WTC11 (cell line): ENCODE results near the gene DHX8. TPM values are rescaled to one million over a fixed set of nuclear protein-coding genes. Genes with fewer than 3 reads are reported as not detected.

Source experiments
- ATAC-seq: fragments of 200-7000 bp; cut with Tn5 transposase; 2 replicates; pipeline ENCODE4 v1.10.0; 2021; ENCODE audit warnings: mild to moderate bottlenecking, moderate library complexity
- CTCF ChIA-PET: fragments of 300-600 bp; sonication (Branson Sonifier 250); formaldehyde crosslinking; loops from one replicate; lab custom pipeline; 2021; ENCODE audit warnings: antibody characterized with exemption; lab: Charles Lee
- POLR2A ChIA-PET: fragments of 350-600 bp; sonication (Branson Sonifier 250); formaldehyde crosslinking; loops from one replicate; lab custom pipeline; 2021; ENCODE audit warnings: antibody characterized with exemption; lab: Charles Lee
- DNase-seq: peaks from one replicate; pipeline ENCODE4 v3.0.0; 2021; ENCODE audit warnings: low spot score
- H3K27ac Mint-ChIP-seq: 2 replicates; pipeline ENCODE4 v1.8.0; 2021; ENCODE audit warnings: mixed read lengths
- H3K27me3 Mint-ChIP-seq: 2 replicates; pipeline ENCODE4 v1.8.0; 2021; ENCODE audit warnings: low read depth, mild to moderate bottlenecking, moderate library complexity, mixed read lengths
- H3K36me3 Mint-ChIP-seq: 2 replicates; pipeline ENCODE4 v1.8.0; 2021; ENCODE audit warnings: mixed read lengths
- H3K4me1 Mint-ChIP-seq: 2 replicates; pipeline ENCODE4 v1.8.0; 2022; ENCODE audit warnings: mixed read lengths
- H3K4me3 Mint-ChIP-seq: 2 replicates; pipeline ENCODE4 v1.8.0; 2021; ENCODE audit warnings: mild to moderate bottlenecking, moderate library complexity, mixed read lengths
- H3K9me3 Mint-ChIP-seq: 2 replicates; pipeline ENCODE4 v1.8.0; 2021; ENCODE audit warnings: mixed read lengths
- CBFB ChIP-seq: sonication (generic); formaldehyde crosslinking; IDR thresholded peaks from 2 replicates; pipeline ENCODE4 v1.8.1; 2022; ENCODE audit warnings: mild to moderate bottlenecking, low read depth, missing genetic modification reagents
- CREM ChIP-seq: sonication (generic); formaldehyde crosslinking; IDR thresholded peaks from 2 replicates; pipeline ENCODE4 v1.8.1; 2022; ENCODE audit warnings: mild to moderate bottlenecking, missing genetic modification reagents, moderate library complexity
- E2F4 ChIP-seq: sonication (generic); formaldehyde crosslinking; IDR thresholded peaks from 2 replicates; pipeline ENCODE4 v1.8.1; 2022; ENCODE audit warnings: low read depth, mild to moderate bottlenecking, moderate library complexity, missing genetic modification reagents, borderline replicate concordance
- FOXJ3 ChIP-seq: sonication (generic); formaldehyde crosslinking; IDR thresholded peaks from 2 replicates; pipeline ENCODE4 v1.9.0; 2021; ENCODE audit warnings: missing genetic modification reagents, mild to moderate bottlenecking, borderline replicate concordance
- FOXP1 ChIP-seq: sonication (generic); formaldehyde crosslinking; IDR thresholded peaks from 2 replicates; pipeline ENCODE4 v1.8.0; 2022; ENCODE audit warnings: missing genetic modification reagents, mild to moderate bottlenecking, moderate library complexity, borderline replicate concordance
- FOXP4 ChIP-seq: sonication (generic); formaldehyde crosslinking; IDR thresholded peaks from 2 replicates; pipeline ENCODE4 v1.8.0; 2022; ENCODE audit warnings: mild to moderate bottlenecking, missing genetic modification reagents
- GRHL2 ChIP-seq: fragments of 250-450 bp; sonication (Bioruptor Pico); IDR thresholded peaks from 2 replicates; pipeline ENCODE4 v1.8.0; 2022; ENCODE audit warnings: mild to moderate bottlenecking, moderate library complexity; ENCODE audit not compliant: insufficient replicate concordance, severe bottlenecking
- HMGA2 ChIP-seq: fragments of 250-450 bp; sonication (Bioruptor Pico); IDR thresholded peaks from 2 replicates; pipeline ENCODE4 v1.4.0; 2021; ENCODE audit warnings: mild to moderate bottlenecking, moderate library complexity
- JAZF1 ChIP-seq: fragments of 250-450 bp; sonication (Bioruptor Pico); IDR thresholded peaks from 2 replicates; pipeline ENCODE4 v1.9.0; 2021; ENCODE audit warnings: moderate library complexity, mild to moderate bottlenecking, inconsistent platforms
- MLX ChIP-seq: sonication (generic); formaldehyde crosslinking; IDR thresholded peaks from 2 replicates; pipeline ENCODE4 v1.8.1; 2023; ENCODE audit warnings: mild to moderate bottlenecking, missing genetic modification reagents, moderate library complexity
- NR2C2 ChIP-seq: sonication (generic); formaldehyde crosslinking; IDR thresholded peaks from 2 replicates; pipeline ENCODE4 v1.8.0; 2022; ENCODE audit warnings: mild to moderate bottlenecking, missing genetic modification reagents
- SMAD3 ChIP-seq: sonication (generic); formaldehyde crosslinking; IDR thresholded peaks from 2 replicates; pipeline ENCODE4 v1.8.0; 2022; ENCODE audit warnings: missing genetic modification reagents, mild to moderate bottlenecking, borderline replicate concordance
- SP1 ChIP-seq: sonication (generic); formaldehyde crosslinking; conservative IDR thresholded peaks from 2 replicates; pipeline ENCODE4 v1.8.1; 2022; ENCODE audit warnings: missing genetic modification reagents
- TP53 ChIP-seq: sonication (generic); formaldehyde crosslinking; IDR thresholded peaks from 2 replicates; pipeline ENCODE4 v1.8.1; 2023; ENCODE audit warnings: mild to moderate bottlenecking, missing genetic modification reagents
- USF2 ChIP-seq: sonication (generic); formaldehyde crosslinking; IDR thresholded peaks from 2 replicates; pipeline ENCODE4 v1.8.1; 2023; ENCODE audit warnings: mild to moderate bottlenecking, missing genetic modification reagents, moderate library complexity
- ZNF121 ChIP-seq: sonication (generic); formaldehyde crosslinking; IDR thresholded peaks from 2 replicates; pipeline ENCODE4 v1.8.0; 2023; ENCODE audit warnings: missing genetic modification reagents
- ZNF396 ChIP-seq: fragments of 250-450 bp; sonication (Bioruptor Pico); IDR thresholded peaks from 2 replicates; pipeline ENCODE4 v1.8.0; 2021; ENCODE audit warnings: mild to moderate bottlenecking, moderate library complexity, borderline replicate concordance
- ZNF416 ChIP-seq: fragments of 250-450 bp; sonication (Bioruptor Pico); IDR thresholded peaks from 2 replicates; pipeline ENCODE4 v1.9.0; 2021; ENCODE audit warnings: mild to moderate bottlenecking, inconsistent platforms
- ZNF423 ChIP-seq: fragments of 250-450 bp; sonication (Bioruptor Pico); IDR thresholded peaks from 2 replicates; pipeline ENCODE4 v2.1.2; 2022; ENCODE audit warnings: mild to moderate bottlenecking, moderate library complexity
- total RNA-seq: library from RNA; stranded (reverse); gene quantifications from 3 replicates; pipeline ENCODE4 v1.2.3, GENCODE V29; 2021

DHX8 gene
- total RNA-seq, 1 experiment from 2014 or later, result 58.5 TPM

- no peak for ATAC-seq
- peaks cover 6% of the 10 kb centered on the region for H3K4me1 Mint-ChIP-seq
- peaks cover 10% of the 10 kb centered on the region for H3K9me3 Mint-ChIP-seq
- no peak for TF ChIP-seq CREM (CRISPR knock-in tag)
- no peak for TF ChIP-seq JAZF1 (CRISPR knock-in tag)
- no peak for TF ChIP-seq GRHL2 (CRISPR knock-in tag)
- TF ChIP-seq FOXJ3 (CRISPR knock-in tag), result no peak
- TF ChIP-seq USF2 (CRISPR knock-in tag), result no peak
- no peak for TF ChIP-seq ZNF423 (CRISPR knock-in tag)
- TF ChIP-seq CBFB (CRISPR knock-in tag), result no peak
- TF ChIP-seq ZNF396 (CRISPR knock-in tag), result no peak
- no peak for TF ChIP-seq NR2C2 (CRISPR knock-in tag)
- no peak for TF ChIP-seq FOXP1 (CRISPR knock-in tag)
- TF ChIP-seq ZNF416 (CRISPR knock-in tag), result no peak
- TF ChIP-seq, all 79 proteins: peak for 0
- peaks cover 6% of the 10 kb centered on the region; the same call in 1 of the 2 replicates for H3K27me3 Mint-ChIP-seq
- ChIA-PET CTCF (interaction anchor here (0.9 kb wide), 1 partner anchor 29 kb away, joined by 3 read pairs; the partner anchor contains the start of gene DHX8), POLR2A (interaction anchor here (0.6 kb wide), 1 partner anchor 190 kb away, joined by 4 read pairs; no protein-coding TSS in a partner anchor)
- H3K27ac Mint-ChIP-seq, result no peak overlapping the region
- H3K4me3 Mint-ChIP-seq, result no peak overlapping the region
- H3K36me3 Mint-ChIP-seq, result peaks cover 11% of the 10 kb centered on the region
- DNase-seq, result no peak
These were observed 28.9 kb upstream of the DHX8 start for GRCh38 chr17:43454868-43455267.

GRCh38 chr17:43456029-43456428 lies 27.7 kb upstream of the DHX8 start:
- POLR2A ChIA-PET, result no interaction called here
- H3K36me3 Mint-ChIP-seq, result peaks cover 7% of the 10 kb centered on the region
- peaks cover 4% of the 10 kb centered on the region for H3K9me3 Mint-ChIP-seq
- no peak for ATAC-seq
- peaks cover 4% of the 10 kb centered on the region; the same call in 1 of the 2 replicates for H3K27me3 Mint-ChIP-seq
- H3K27ac Mint-ChIP-seq, result no peak overlapping the region
- peaks cover 6% of the 10 kb centered on the region for H3K4me1 Mint-ChIP-seq
- TF ChIP-seq E2F4 (CRISPR knock-in tag), result no peak
- no peak for TF ChIP-seq TP53 (CRISPR knock-in tag)
- no peak for TF ChIP-seq HMGA2 (CRISPR knock-in tag)
- no peak for TF ChIP-seq MLX (CRISPR knock-in tag)
- TF ChIP-seq ZNF121, result no peak
- no peak for TF ChIP-seq FOXP4
- TF ChIP-seq SMAD3 (CRISPR knock-in tag), result no peak
- no peak for TF ChIP-seq SP1 (CRISPR knock-in tag)
- TF ChIP-seq ZNF423 (CRISPR knock-in tag), result no peak
- TF ChIP-seq, all 79 proteins: peak for 0
- H3K4me3 Mint-ChIP-seq, result no peak overlapping the region
- no peak for DNase-seq
- CTCF ChIA-PET, result no interaction called here
